Esophagus muscularis mucosa (tissue), 4 donors: ENCODE measurements around the gene GLTP.

Experiments used
- EP300 ChIP-seq: sonication (generic); formaldehyde crosslinking; IDR thresholded peaks from one replicate; pipeline ENCODE4 v1.6.1; 2017; ENCODE audit warnings: antibody characterized with exemption
- POLR2A ChIP-seq: fragments of 450-650 bp; IDR thresholded peaks from one replicate; pipeline ENCODE4 v1.6.1; 2017; ENCODE audit warnings: antibody characterized with exemption, moderate library complexity, mild to moderate bottlenecking, low read depth
- POLR2AphosphoS5 ChIP-seq, 2 donors: sonication (generic); formaldehyde crosslinking; IDR thresholded peaks; one replicate each; pipeline ENCODE4 v1.6.1; 2017; ENCODE audit warnings: antibody characterized with exemption in 2 of 2
- TF ChIP-seq, protein P1 (sequence below), 3 experiments: fragments of 200-600 bp in 2 of 3; fragments of 450-650 bp in 1 of 3; sonication (generic) in 2 of 3; IDR thresholded peaks; one replicate each; pipeline ENCODE4 v1.5.1; 2017 to 2019; ENCODE audit warnings: antibody characterized with exemption in 3 of 3, mild to moderate bottlenecking in 2 of 3, moderate library complexity in 1 of 3

DNA sequence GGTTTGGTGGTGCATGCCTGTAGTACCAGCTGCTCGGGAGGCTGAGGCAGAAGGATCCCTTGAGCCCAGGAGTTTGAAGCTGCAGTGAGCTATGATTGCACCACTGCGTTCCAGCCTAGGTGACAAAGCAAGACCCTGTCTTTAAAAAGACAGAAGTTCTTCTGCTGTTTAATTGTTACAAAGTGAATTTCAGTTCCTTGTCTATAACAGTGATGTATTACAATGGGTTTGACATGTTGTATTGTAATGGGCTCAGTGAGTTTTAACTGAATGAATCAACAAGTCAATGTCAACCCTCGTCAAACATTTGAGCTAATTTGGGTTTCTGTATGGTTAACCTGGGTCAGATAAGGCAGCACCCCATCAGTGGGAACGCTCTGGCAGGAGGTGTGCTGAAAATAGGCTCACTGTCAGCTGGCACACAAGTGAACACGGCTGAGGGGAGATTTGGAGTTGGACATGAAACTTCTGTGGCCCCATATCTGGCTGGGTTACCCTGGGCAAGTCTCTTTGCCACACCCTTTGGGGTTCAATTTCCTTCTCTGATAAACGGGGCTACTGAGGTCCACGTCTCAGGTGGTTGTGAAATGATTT is 33.1 kb downstream of the GLTP start:
- TF ChIP-seq, protein P1, sequence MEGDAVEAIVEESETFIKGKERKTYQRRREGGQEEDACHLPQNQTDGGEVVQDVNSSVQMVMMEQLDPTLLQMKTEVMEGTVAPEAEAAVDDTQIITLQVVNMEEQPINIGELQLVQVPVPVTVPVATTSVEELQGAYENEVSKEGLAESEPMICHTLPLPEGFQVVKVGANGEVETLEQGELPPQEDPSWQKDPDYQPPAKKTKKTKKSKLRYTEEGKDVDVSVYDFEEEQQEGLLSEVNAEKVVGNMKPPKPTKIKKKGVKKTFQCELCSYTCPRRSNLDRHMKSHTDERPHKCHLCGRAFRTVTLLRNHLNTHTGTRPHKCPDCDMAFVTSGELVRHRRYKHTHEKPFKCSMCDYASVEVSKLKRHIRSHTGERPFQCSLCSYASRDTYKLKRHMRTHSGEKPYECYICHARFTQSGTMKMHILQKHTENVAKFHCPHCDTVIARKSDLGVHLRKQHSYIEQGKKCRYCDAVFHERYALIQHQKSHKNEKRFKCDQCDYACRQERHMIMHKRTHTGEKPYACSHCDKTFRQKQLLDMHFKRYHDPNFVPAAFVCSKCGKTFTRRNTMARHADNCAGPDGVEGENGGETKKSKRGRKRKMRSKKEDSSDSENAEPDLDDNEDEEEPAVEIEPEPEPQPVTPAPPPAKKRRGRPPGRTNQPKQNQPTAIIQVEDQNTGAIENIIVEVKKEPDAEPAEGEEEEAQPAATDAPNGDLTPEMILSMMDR (IDR thresholded peaks at IDR 0.05): no peak
- TF ChIP-seq POLR2AphosphoS5 (IDR thresholded peaks at IDR 0.05): no peak
- TF ChIP-seq POLR2A: no peak
- no peak for TF ChIP-seq EP300
